Mesendoderm (in vitro differentiated cells): ENCODE measurements around the gene ARHGAP28.
"Not testable (repeated sequence)": the region's sequence is repeated elsewhere in the genome, so short reads cannot be mapped to it uniquely, and the experiment has no call there.

ENCODE experiments used
- DNase-seq: peaks from one replicate; pipeline ENCODE4 v3.0.0; 2013
- H2AK5ac ChIP-seq: 2 replicates; pipeline ENCODE4 v1.6.1; 2013; ENCODE audit warnings: low read length, inconsistent platforms
- H2BK120ac ChIP-seq: 2 replicates; pipeline ENCODE4 v1.6.1; 2013; ENCODE audit warnings: low read depth, mild to moderate bottlenecking, low read length, moderate library complexity, mixed read lengths
- H2BK15ac ChIP-seq: replicated peaks from 2 replicates; pipeline ENCODE4 v1.6.1; 2013; ENCODE audit warnings: low read depth, mild to moderate bottlenecking, moderate library complexity
- H2BK5ac ChIP-seq: 2 replicates; pipeline ENCODE4 v1.6.1; 2013; ENCODE audit warnings: low read length, inconsistent platforms
- H3K18ac ChIP-seq: 2 replicates; pipeline ENCODE4 v1.6.1; 2013; ENCODE audit warnings: mild to moderate bottlenecking, low read length, mixed read lengths
- H3K23ac ChIP-seq: one replicate; pipeline ENCODE4 v1.6.1; 2013; ENCODE audit warnings: low read length
- H3K27ac ChIP-seq: 2 replicates; pipeline ENCODE4 v1.5.1; 2013; ENCODE audit warnings: low read depth, mild to moderate bottlenecking, inconsistent platforms, low read length, moderate library complexity
- H3K27me3 ChIP-seq: 2 replicates; pipeline ENCODE4 v1.6.1; 2013; ENCODE audit warnings: low read length, control low read depth, mild to moderate bottlenecking, inconsistent platforms; ENCODE audit not compliant: insufficient read depth, poor library complexity
- H3K36me3 ChIP-seq: 2 replicates; pipeline ENCODE4 v1.6.1; 2013; ENCODE audit warnings: low read length, inconsistent platforms; ENCODE audit not compliant: control insufficient read depth, insufficient read depth
- H3K4ac ChIP-seq: one replicate; pipeline ENCODE4 v1.6.1; 2013; ENCODE audit warnings: low read depth, mild to moderate bottlenecking, low read length, moderate library complexity
- H3K4me1 ChIP-seq: 2 replicates; pipeline ENCODE4 v1.6.1; 2013; ENCODE audit warnings: low read depth, low read length, inconsistent platforms; ENCODE audit not compliant: control insufficient read depth
- H3K4me2 ChIP-seq: 2 replicates; pipeline ENCODE4 v1.6.1; 2013; ENCODE audit warnings: low read length
- H3K4me3 ChIP-seq: 2 replicates; pipeline ENCODE4 v1.5.1; 2013; ENCODE audit warnings: mild to moderate bottlenecking, low read length
- H3K56ac ChIP-seq: one replicate; pipeline ENCODE4 v1.6.1; 2013; ENCODE audit warnings: low read length
- H3K79me1 ChIP-seq: 2 replicates; pipeline ENCODE4 v1.6.1; 2013; ENCODE audit warnings: low read length, inconsistent platforms
- H3K79me2 ChIP-seq: 2 replicates; pipeline ENCODE4 v1.6.1; 2013; ENCODE audit warnings: mild to moderate bottlenecking, low read length; ENCODE audit not compliant: control insufficient read depth, insufficient read depth
- H3K9ac ChIP-seq: 2 replicates; pipeline ENCODE4 v1.6.1; 2013; ENCODE audit warnings: low read length, inconsistent platforms
- H4K5ac ChIP-seq: one replicate; pipeline ENCODE4 v1.6.1; 2013; ENCODE audit warnings: low read length
- H4K8ac ChIP-seq: one replicate; pipeline ENCODE4 v1.6.1; 2013; ENCODE audit warnings: low read depth, mild to moderate bottlenecking, control low read depth, low read length, moderate library complexity
- WGBS: extraction: QIAGEN DNeasy Blood & Tissue Kit; methylation state at CpG from one replicate; pipeline ENCODE4 v1.1.7; 2013; ENCODE audit warnings: low lambda C conversion rate, missing lambda C conversion rate; ENCODE audit not compliant: insufficient coverage; ENCODE audit errors: extremely low coverage; 5-methylcytosine and 5-hydroxymethylcytosine counted together

The ARHGAP28 gene

DNA sequence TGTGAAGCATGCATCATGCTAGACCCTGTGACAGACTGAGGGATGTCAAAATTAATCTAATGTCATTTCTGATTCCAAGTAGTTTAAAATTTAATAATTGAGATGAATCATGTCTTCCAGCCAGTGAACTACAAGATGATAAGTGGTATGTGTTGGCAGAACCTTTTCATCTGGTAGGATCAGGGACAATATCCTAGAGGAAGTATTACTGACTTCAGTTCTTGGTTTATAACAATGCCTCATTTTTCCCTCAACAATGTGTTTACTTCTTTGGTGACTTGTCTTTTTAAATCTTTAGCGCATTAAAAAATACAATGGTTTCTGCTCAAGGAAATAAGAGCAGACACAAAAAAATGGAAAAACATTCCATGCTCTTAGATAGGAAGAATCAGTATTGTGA, 69.4 kb downstream of the ARHGAP28 start:
- Histone ChIP-seq H4K8ac (no peak overlapping the region), H2AK5ac (no peak overlapping the region), H3K27ac (no peak overlapping the region), H2BK15ac (no peak overlapping the region), H4K5ac (no peak overlapping the region), H3K18ac (no peak overlapping the region), H3K79me1 (no peaks in the 10 kb centered on the region), H3K79me2 (no peaks in the 10 kb centered on the region), H3K4me3 (no peak overlapping the region), H3K4me2 (no peak overlapping the region), H3K27me3 (no peaks in the 10 kb centered on the region), H2BK5ac (no peak overlapping the region), H3K36me3 (no peaks in the 10 kb centered on the region), H3K4ac (no peak overlapping the region), H3K23ac (no peak overlapping the region), H3K4me1 (no peaks in the 10 kb centered on the region), H2BK120ac (no peak overlapping the region), H3K9ac (no peak overlapping the region), H3K56ac (no peak overlapping the region)
- DNase-seq, result no peak
- no CpG with 5 or more reads among the region's 1 CpG for WGBS

DNA sequence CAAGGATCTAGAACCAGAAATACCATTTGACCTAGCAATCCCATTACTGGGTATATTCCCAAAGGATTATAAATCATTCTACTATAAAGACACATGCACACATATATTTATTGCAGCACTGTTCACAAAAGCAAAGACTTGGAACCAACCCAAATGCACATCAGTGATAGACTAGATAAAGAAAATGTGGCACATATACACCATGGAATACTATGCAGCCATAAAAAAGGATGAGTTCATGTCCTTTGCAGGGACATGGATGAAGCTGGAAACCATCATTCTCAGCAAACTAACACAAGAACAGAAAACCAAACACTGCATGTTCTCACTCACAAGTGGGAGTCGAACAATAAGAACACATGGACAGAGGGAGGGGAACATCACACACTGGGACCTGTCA, 70.8 kb downstream of the ARHGAP28 start:
- H3K4ac ChIP-seq, H3K18ac ChIP-seq, H2BK5ac ChIP-seq, H3K27me3 ChIP-seq, H3K4me3 ChIP-seq, H2BK120ac ChIP-seq, H3K79me2 ChIP-seq, H4K5ac ChIP-seq, H4K8ac ChIP-seq, DNase-seq, H3K4me2 ChIP-seq, H3K79me1 ChIP-seq, H2AK5ac ChIP-seq, H3K4me1 ChIP-seq, H2BK15ac ChIP-seq, H3K9ac ChIP-seq, H3K23ac ChIP-seq, H3K36me3 ChIP-seq, H3K27ac ChIP-seq, H3K56ac ChIP-seq: not testable (repeated sequence)
- no CpG with 5 or more reads among the region's 1 CpG for WGBS

DNA sequence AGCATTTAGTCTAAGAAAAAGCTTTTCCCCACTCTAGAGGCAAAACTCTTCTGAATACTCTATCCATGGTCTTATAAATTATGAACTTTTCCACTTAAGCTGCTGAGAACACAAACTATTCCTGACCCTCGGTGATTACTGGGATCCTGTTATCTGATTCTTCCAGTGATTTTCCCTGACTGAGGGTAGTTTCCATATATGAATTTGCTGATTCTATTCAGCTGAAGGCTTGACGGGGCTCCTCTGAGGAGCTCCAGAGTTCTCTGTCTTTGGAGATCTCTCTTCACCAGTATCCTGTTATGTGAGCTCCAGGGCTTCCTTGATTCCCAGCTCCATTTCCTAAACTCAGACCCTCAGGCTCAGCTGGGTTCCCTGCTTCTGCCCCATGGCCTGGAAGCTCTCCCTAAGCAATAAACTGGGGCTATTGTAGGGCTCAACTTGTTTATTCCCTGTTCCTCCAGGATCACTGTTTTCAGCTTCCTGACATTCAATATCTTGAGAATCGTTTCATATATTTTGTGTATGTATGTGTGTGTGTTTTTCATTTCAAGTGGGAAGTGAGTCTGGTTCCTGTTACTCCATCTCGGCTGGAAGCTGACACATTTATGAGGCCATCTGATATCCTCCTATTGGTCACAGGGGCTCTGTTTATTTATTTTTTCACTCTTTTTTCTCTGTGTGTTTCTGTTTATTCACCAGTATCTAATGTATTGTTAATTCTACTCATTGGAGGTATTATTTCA, 78.2 kb downstream of the ARHGAP28 start:
- no peak overlapping the region for H4K8ac ChIP-seq

DNA sequence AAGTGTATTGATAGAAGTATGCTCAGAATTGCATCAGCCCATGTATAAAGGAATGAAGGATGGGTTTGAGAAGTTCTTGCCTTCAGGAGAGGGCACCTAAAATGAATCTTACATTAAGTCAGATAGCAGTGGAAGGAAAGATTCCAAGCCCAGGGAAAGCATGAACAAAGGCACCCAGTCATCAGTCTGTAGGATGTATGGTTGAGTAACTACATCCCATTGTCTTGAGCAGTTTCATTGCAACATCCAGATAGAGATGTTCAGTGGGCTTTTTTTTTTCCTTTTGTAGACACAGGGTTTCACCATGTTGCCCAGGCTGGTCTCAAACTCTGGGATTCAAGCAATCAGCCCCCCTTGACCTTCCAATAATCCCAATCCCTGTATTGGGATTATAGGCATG, 80.7 kb downstream of the ARHGAP28 start:
- no peak overlapping the region for H2BK15ac ChIP-seq

More for the DNA sequence above, 78.2 kb downstream of the ARHGAP28 start:
- no CpG with 5 or more reads among the region's 4 CpGs for WGBS
- Histone ChIP-seq H3K18ac (no peak overlapping the region), H3K56ac (no peak overlapping the region), H3K27ac (no peak overlapping the region), H3K27me3 (no peaks in the 10 kb centered on the region), H3K36me3 (no peaks in the 10 kb centered on the region), H3K4me1 (no peaks in the 10 kb centered on the region), H3K79me1 (no peaks in the 10 kb centered on the region), H3K4me3 (no peak overlapping the region), H3K79me2 (no peaks in the 10 kb centered on the region), H3K9ac (no peak overlapping the region), H2BK15ac (no peak overlapping the region), H2BK120ac (no peak overlapping the region), H3K4me2 (no peak overlapping the region), H2BK5ac (no peak overlapping the region), H4K5ac (no peak overlapping the region), H3K23ac (no peak overlapping the region), H3K4ac (no peak overlapping the region), H2AK5ac (no peak overlapping the region)
- peak; percentile 31 for DNase-seq

DNA sequence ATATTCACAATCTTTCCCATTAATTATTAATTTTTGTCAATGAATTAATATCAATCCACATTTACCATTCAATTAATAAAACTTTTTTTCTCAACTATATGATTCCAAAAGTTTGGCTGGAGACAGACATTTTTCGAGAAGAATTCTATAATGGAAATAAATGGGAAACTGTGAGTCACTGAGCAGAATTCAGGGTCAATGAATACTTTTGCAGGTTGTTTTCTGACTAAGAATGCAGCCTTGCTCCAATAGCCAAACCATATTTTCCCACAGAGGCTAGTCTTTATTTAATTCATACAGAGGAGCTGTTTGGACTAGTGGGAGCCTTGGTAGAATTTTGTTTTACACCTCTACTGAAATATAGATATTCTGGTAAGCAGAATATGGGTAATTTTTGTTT, 82.3 kb downstream of the ARHGAP28 start:
- H3K36me3 ChIP-seq, result no peaks in the 10 kb centered on the region
- no peak overlapping the region for H2BK5ac ChIP-seq
- H3K4ac ChIP-seq, result no peak overlapping the region
- H3K4me2 ChIP-seq, result no peak overlapping the region
- H3K4me3 ChIP-seq, result no peak overlapping the region
- H3K9ac ChIP-seq, result no peak overlapping the region
- H3K79me2 ChIP-seq, result no peaks in the 10 kb centered on the region
- no peak overlapping the region for H4K8ac ChIP-seq
- H3K27me3 ChIP-seq, result no peaks in the 10 kb centered on the region
- H2BK120ac ChIP-seq, result no peak overlapping the region
- no peak overlapping the region for H3K27ac ChIP-seq
- no peak overlapping the region for H2BK15ac ChIP-seq
- H3K23ac ChIP-seq, result no peak overlapping the region
- DNase-seq, result no peak
- no peaks in the 10 kb centered on the region for H3K79me1 ChIP-seq
- H2AK5ac ChIP-seq, result no peak overlapping the region
- no peaks in the 10 kb centered on the region for H3K4me1 ChIP-seq
- H3K18ac ChIP-seq, result no peak overlapping the region
- H3K56ac ChIP-seq, result no peak overlapping the region
- no CpG with 5 or more reads among the region's 1 CpG for WGBS
- H4K5ac ChIP-seq, result no peak overlapping the region

More for the DNA sequence above, 80.7 kb downstream of the ARHGAP28 start:
- H3K4me2 ChIP-seq, result no peak overlapping the region
- H3K4me1 ChIP-seq, result no peaks in the 10 kb centered on the region
- H3K27me3 ChIP-seq, result no peaks in the 10 kb centered on the region
- H3K79me1 ChIP-seq, result no peaks in the 10 kb centered on the region
- no peak overlapping the region for H2BK120ac ChIP-seq
- no peak for DNase-seq
- H2AK5ac ChIP-seq, result no peak overlapping the region
- no peak overlapping the region for H2BK5ac ChIP-seq
- H3K56ac ChIP-seq, result no peak overlapping the region
- no peak overlapping the region for H4K5ac ChIP-seq
- no peak overlapping the region for H4K8ac ChIP-seq
- no peak overlapping the region for H3K9ac ChIP-seq
- H3K18ac ChIP-seq, result no peak overlapping the region
- no peak overlapping the region for H3K23ac ChIP-seq
- H3K4me3 ChIP-seq, result no peak overlapping the region
- no peaks in the 10 kb centered on the region for H3K79me2 ChIP-seq
- H3K36me3 ChIP-seq, result no peaks in the 10 kb centered on the region
- H3K4ac ChIP-seq, result no peak overlapping the region
- no peak overlapping the region for H3K27ac ChIP-seq

DNA sequence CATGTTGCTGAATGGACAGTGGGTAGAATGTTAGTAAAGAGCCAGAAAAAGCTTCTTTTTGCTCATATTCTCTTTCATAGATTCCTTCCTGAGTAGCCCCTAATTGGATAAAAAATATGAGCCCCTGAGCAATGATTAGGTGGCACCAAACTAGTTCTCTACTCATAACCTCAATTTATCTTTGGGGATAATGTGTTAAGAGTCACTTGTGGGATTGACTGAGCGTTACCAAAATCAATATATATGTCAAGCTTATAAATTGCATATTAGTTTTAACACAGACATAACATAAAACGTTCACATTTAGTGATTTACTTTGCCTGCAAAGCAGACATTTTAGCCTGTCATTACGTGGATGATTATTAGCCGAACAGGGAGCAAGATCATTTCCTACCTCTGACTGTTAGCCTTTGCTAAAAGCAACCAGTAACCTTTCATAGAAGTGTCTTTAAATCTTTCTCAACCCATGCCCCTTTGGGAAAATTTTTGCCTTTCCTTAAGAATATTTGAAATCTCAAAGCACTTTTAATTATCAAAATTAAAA, 85.4 kb downstream of the ARHGAP28 start:
- no peaks in the 10 kb centered on the region for H3K4me1 ChIP-seq
- H2BK5ac ChIP-seq, result no peak overlapping the region
- H3K56ac ChIP-seq, result no peak overlapping the region
- H3K4me2 ChIP-seq, result no peak overlapping the region
- H2BK15ac ChIP-seq, result no peak overlapping the region
- H3K18ac ChIP-seq, result no peak overlapping the region
- no peak overlapping the region for H3K9ac ChIP-seq
- H3K4me3 ChIP-seq, result no peak overlapping the region
- no peaks in the 10 kb centered on the region for H3K27me3 ChIP-seq
- H2BK120ac ChIP-seq, result no peak overlapping the region
- no peak overlapping the region for H3K23ac ChIP-seq
- H3K27ac ChIP-seq, result no peak overlapping the region
- no peak for DNase-seq
- H3K79me1 ChIP-seq, result no peaks in the 10 kb centered on the region
- no peak overlapping the region for H3K4ac ChIP-seq
- H3K79me2 ChIP-seq, result no peaks in the 10 kb centered on the region
- H4K5ac ChIP-seq, result no peak overlapping the region
- no peak overlapping the region for H2AK5ac ChIP-seq
- H4K8ac ChIP-seq, result no peak overlapping the region
- WGBS, result no CpG with 5 or more reads among the region's 4 CpGs
- H3K36me3 ChIP-seq, result no peaks in the 10 kb centered on the region
